Mucosa of descending colon (tissue), 3 donors: ENCODE data around the gene CRYAB. TPM values are rescaled to one million over a fixed set of nuclear protein-coding genes. Genes with fewer than 3 reads are reported as not detected.

Experiments used
- ATAC-seq: fragments of 200-7000 bp; cut with Tn5 transposase; one replicate; pipeline ENCODE4 v1.9.1; 2020; ENCODE audit warnings: mild to moderate bottlenecking, moderate library complexity
- DNase-seq, 3 donors: peaks; one replicate each; pipeline ENCODE4 v3.0.0-alpha.2; 2020
- H3K36me3 ChIP-seq: fragments of 200-600 bp; one replicate; pipeline ENCODE4 v1.8.0; 2021; ENCODE audit warnings: low read depth, mild to moderate bottlenecking
- H3K4me1 ChIP-seq: fragments of 200-600 bp; one replicate; pipeline ENCODE4 v1.8.0; 2021; ENCODE audit warnings: low read depth, mild to moderate bottlenecking
- H3K4me3 ChIP-seq: fragments of 200-600 bp; one replicate; pipeline ENCODE4 v1.8.0; 2021; ENCODE audit warnings: mild to moderate bottlenecking
- H3K9me3 ChIP-seq: fragments of 200-600 bp; one replicate; pipeline ENCODE4 v1.8.0; 2021; ENCODE audit warnings: mild to moderate bottlenecking
- intact Hi-C, 2 donors: fragments of 100-400 bp; cut with DNase I in 1 of 2; cut with micrococcal nuclease in 1 of 2; formaldehyde crosslinking; loops; one replicate each; pipeline versions ENCODE4 v1.11.0 to v1.11.1; 2022; cut with DNase I, micrococcal nuclease
- total RNA-seq, 3 donors: library from RNA; stranded (reverse); fragmentation: NEBNext Ultra II Directional in 2 of 3; extraction: Animal tissue kit (Norgen Biotek cat#: 25700) in 2 of 3; gene quantifications; one replicate each; pipeline versions ENCODE4 v1.2.1 to v1.2.4, GENCODE V29; 2021 to 2023
- TF ChIP-seq, protein P1 (sequence below): fragments of 200-600 bp; IDR thresholded peaks from one replicate; pipeline ENCODE4 v1.8.0; 2022; ENCODE audit warnings: antibody characterized with exemption, mild to moderate bottlenecking
- donor health status: DM: no; HTN: no; CAD: no; lungs with moderate emphysema.
- donor health status: DM: no; HTN: no; CAD: no.
- donor health status: DM: no; HTN: yes; CAD: no.

Gene CRYAB
- total RNA-seq, 3 donors from 2014 or later: 13.8 to 331 (median 30.7) TPM

DNA sequence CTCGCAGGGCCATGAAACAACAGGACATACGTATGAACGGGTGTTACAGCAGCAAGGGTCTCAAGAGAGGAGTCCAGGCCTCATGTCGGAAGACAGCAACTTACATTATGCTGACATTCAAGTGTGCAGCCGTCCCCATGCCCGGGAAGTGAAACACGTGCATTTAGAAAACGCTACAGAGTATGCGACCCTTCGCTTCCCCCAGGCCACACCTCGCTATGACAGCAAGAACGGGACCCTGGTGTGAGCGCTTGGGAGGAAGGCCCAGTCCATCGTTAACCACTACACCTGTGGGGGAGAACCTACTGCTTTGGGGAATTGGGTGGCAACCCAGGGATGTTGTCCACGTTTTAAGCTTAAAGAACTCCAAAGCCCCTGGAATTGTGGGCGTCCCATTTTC, 14.4 kb upstream of the CRYAB start:
- intact Hi-C loops: no loop called here
- H3K4me3 ChIP-seq: no peak overlapping the region
- DNase-seq (peak in 1 of 3 donors; percentile 58), ATAC-seq (no peak)
- H3K36me3 ChIP-seq: no peaks in the 10 kb centered on the region
- TF ChIP-seq, protein P1, sequence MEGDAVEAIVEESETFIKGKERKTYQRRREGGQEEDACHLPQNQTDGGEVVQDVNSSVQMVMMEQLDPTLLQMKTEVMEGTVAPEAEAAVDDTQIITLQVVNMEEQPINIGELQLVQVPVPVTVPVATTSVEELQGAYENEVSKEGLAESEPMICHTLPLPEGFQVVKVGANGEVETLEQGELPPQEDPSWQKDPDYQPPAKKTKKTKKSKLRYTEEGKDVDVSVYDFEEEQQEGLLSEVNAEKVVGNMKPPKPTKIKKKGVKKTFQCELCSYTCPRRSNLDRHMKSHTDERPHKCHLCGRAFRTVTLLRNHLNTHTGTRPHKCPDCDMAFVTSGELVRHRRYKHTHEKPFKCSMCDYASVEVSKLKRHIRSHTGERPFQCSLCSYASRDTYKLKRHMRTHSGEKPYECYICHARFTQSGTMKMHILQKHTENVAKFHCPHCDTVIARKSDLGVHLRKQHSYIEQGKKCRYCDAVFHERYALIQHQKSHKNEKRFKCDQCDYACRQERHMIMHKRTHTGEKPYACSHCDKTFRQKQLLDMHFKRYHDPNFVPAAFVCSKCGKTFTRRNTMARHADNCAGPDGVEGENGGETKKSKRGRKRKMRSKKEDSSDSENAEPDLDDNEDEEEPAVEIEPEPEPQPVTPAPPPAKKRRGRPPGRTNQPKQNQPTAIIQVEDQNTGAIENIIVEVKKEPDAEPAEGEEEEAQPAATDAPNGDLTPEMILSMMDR: no peak
- no peaks in the 10 kb centered on the region for H3K9me3 ChIP-seq
- H3K4me1 ChIP-seq: peaks cover 16% of the 10 kb centered on the region

DNA sequence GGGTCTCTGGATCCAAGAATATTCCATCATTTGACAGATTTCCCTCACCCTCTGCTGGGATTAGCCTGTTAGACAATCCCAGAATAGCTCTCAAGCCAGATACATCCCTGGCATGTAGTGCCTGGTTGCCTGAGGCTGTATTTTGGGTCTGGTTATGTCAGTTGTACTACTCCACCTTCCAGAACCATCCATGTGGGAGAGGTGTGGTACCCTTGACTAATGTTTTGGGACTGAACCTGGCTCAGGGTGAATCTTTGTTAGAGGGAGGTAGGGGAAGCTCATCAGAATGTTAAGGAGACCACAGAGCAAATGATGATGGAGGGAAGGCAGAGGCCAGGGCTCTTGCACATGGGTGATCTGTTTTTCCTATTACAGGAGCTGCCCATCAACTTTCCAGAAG, 12.4 kb upstream of the CRYAB start:
- intact Hi-C loops: no loop called here
- H3K4me1 ChIP-seq: peaks cover 18% of the 10 kb centered on the region

DNA sequence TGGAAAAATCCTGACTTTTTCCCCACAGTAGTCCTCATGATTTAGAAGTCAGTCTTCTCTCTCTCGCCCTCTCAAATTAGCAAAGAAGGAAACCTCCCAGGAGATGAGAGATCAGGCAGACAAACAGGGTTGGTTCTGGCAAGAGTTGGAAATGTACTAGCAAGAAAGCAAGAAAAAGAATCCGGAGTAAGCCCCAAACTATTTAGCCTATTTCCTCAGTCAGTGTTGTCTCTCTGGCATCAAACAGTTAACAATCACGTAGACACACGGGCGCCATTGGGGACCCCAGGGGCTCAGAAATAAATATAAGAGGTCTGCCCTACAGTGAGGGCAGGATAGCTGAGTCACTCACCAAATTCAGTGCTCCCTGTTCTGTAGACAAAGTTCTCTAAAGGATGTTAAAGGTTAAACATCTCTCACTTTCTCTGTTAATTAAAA, 11.8 kb upstream of the CRYAB start:
- intact Hi-C loops: no loop called here
- TF ChIP-seq, protein P1: no peak
- Histone ChIP-seq H3K36me3 (no peaks in the 10 kb centered on the region), H3K4me3 (no peak overlapping the region), H3K9me3 (no peaks in the 10 kb centered on the region), H3K4me1 (peaks cover 19% of the 10 kb centered on the region)
- DNase-seq (no peak), ATAC-seq (no peak)

More for the DNA sequence above, 12.4 kb upstream of the CRYAB start:
- H3K9me3 ChIP-seq: no peaks in the 10 kb centered on the region
- TF ChIP-seq, protein P1: no peak
- ATAC-seq: no peak
- no peak overlapping the region for H3K4me3 ChIP-seq
- no peak for DNase-seq
- H3K36me3 ChIP-seq: no peaks in the 10 kb centered on the region

DNA sequence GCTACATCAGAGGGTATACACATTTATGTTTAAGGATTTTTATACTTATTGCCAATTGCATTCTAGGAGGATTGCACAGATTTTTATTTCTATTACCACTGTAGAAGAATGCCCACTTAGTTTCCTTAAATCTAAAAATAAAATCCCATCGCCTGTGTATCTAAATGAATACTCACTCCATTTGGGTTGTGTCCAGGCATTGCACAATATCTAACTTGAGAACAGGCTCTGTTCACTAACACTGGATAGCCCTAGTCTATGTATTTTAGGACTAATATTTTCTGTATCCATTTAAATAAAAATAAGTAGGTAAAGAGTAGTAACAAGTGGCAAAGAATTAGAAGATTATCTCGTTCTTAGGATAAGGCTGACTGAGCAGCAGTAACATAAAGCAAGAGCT, 11.2 kb upstream of the CRYAB start:
- DNase-seq: peak in 1 of 3 donors; percentile 67
- TF ChIP-seq, protein P1: no peak
- Histone ChIP-seq H3K36me3 (no peaks in the 10 kb centered on the region), H3K4me3 (no peak overlapping the region), H3K4me1 (peaks cover 22% of the 10 kb centered on the region), H3K9me3 (no peaks in the 10 kb centered on the region)
- intact Hi-C loops: no loop called here
- no peak for ATAC-seq

DNA sequence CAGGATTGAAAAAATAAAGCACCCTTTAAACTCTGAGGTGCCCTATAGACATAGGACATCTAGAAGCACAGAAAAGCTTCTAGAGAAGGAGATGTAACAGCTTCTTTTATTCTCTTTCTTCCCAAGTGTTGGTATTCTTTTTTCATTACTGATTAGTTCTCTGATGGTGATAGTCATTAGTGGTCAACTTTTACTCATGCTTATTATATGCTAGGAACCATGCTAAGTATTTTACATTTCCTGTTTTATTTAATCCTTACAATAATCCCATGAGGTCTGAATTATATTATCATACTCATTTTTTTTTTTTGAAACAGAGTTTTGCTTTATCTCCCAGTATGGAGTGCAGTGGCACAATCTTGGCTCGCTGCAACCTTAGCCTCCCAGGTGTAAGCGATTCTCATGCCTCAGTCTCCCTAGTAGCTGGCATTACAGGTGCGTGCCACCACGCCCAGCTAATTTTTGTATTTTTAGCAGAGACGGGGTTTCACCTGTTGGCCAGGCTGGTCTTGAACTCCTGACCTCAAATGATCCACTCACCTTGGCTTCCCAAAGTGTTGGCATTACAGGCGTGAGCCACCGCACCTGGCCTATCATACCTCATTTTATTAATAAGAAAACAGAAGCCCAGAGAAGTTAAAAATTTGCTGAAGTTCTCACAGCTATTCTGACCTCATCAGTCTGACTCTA, 10.1 kb upstream of the CRYAB start:
- TF ChIP-seq, protein P1: no peak
- intact Hi-C loops: no loop called here
- peaks cover 16% of the 10 kb centered on the region for H3K4me1 ChIP-seq
- H3K36me3 ChIP-seq: no peaks in the 10 kb centered on the region
- DNase-seq: no peak
- no peak overlapping the region for H3K4me3 ChIP-seq
- ATAC-seq: no peak
- H3K9me3 ChIP-seq: no peaks in the 10 kb centered on the region
